Fibroblast of lung (primary cell): Measurements from ENCODE around the gene ITPK1. TPM values are rescaled to one million over a fixed set of nuclear protein-coding genes. Genes with fewer than 3 reads are reported as not detected.

Experiments
- DNase-seq, 2 donors: peaks; one replicate each; pipeline versions ENCODE4 v3.0.0 to v3.0.0-alpha.2; 2010; ENCODE audit warnings: low read depth in 2 of 2
- H2AFZ ChIP-seq: 2 replicates; pipeline ENCODE4 v1.5.1; 2012; ENCODE audit warnings: low read length, control low read depth, inconsistent platforms
- H3K27ac ChIP-seq: 2 replicates; pipeline ENCODE4 v1.5.1; 2011; ENCODE audit warnings: low read length, control low read depth; ENCODE audit not compliant: insufficient read depth
- H3K27me3 ChIP-seq: 2 replicates; pipeline ENCODE4 v1.5.1; 2011; ENCODE audit warnings: mild to moderate bottlenecking, low read length; ENCODE audit not compliant: control insufficient read depth, insufficient read depth
- H3K36me3 ChIP-seq: 2 replicates; pipeline ENCODE4 v1.5.1; 2011; ENCODE audit warnings: low read length; ENCODE audit not compliant: control insufficient read depth, insufficient read depth
- H3K4me1 ChIP-seq: 2 replicates; pipeline ENCODE4 v1.5.1; 2011; ENCODE audit warnings: low read length; ENCODE audit not compliant: control insufficient read depth, insufficient read depth; ENCODE audit errors: extremely low read depth
- H3K4me2 ChIP-seq: 2 replicates; pipeline ENCODE4 v1.5.1; 2011; ENCODE audit warnings: low read length, control low read depth; ENCODE audit not compliant: insufficient read depth; ENCODE audit errors: extremely low read depth
- H3K4me3 ChIP-seq, 4 experiments: fragments of 200-600 bp in 1 of 4; sonication (generic) in 1 of 4; replicated peaks in 1 of 4; 2 replicates each; pipeline ENCODE4 v1.5.1; 2011 to 2016; ENCODE audit warnings: low read length in 4 of 4, low read depth in 3 of 4, mild to moderate bottlenecking in 3 of 4, control low read depth in 2 of 4, inconsistent platforms in 1 of 4, mixed read lengths in 1 of 4; ENCODE audit not compliant: insufficient read depth in 1 of 4; ENCODE audit errors: control extremely low read depth in 1 of 4
- H3K79me2 ChIP-seq: 2 replicates; pipeline ENCODE4 v1.5.1; 2012; ENCODE audit warnings: mild to moderate bottlenecking, low read length, inconsistent platforms; ENCODE audit not compliant: control insufficient read depth, insufficient read depth
- H3K9ac ChIP-seq: 2 replicates; pipeline ENCODE4 v1.5.1; 2011; ENCODE audit warnings: mild to moderate bottlenecking, low read length, control low read depth; ENCODE audit not compliant: insufficient read depth
- H3K9me3 ChIP-seq: 2 replicates; pipeline ENCODE4 v1.5.1; 2012; ENCODE audit warnings: low read depth, low read length; ENCODE audit not compliant: control insufficient read depth, insufficient read depth
- H4K20me1 ChIP-seq: 2 replicates; pipeline ENCODE4 v1.5.1; 2011; ENCODE audit warnings: low read length; ENCODE audit not compliant: control insufficient read depth, insufficient read depth; ENCODE audit errors: extremely low read depth
- EZH2 ChIP-seq: IDR thresholded peaks from 2 replicates; pipeline ENCODE4 v1.5.1; 2012; ENCODE audit warnings: low read length, control low read depth, mild to moderate bottlenecking; ENCODE audit errors: missing control alignments
- polyA plus RNA-seq, 2 donors: library from polyadenylated mRNA; depleted of rRNA in 1 of 2; stranded (reverse) in 1 of 2; unstranded in 1 of 2; fragments of >200 nt; gene quantifications; 2 replicates each; pipeline ENCODE4 v1.2.1, GENCODE V29; 2011 to 2012; ENCODE audit warnings: missing spikeins in 1 of 2
- total RNA-seq: library from RNA; depleted of rRNA; stranded (reverse); fragments of >200 nt; gene quantifications from 2 replicates; pipeline ENCODE4 v1.2.1, GENCODE V29; 2014
- TF ChIP-seq, protein P1 (sequence below), 2 donors: IDR thresholded peaks in 1 of 2; conservative IDR thresholded peaks in 1 of 2; 1 replicate in 1 of 2; 2 replicates in 1 of 2; pipeline ENCODE4 v1.5.1; 2011 to 2012; ENCODE audit warnings: low read length in 2 of 2, control low read depth in 1 of 2, inconsistent platforms in 1 of 2, low read depth in 1 of 2, mild to moderate bottlenecking in 1 of 2

The ITPK1 gene
- total and polyA plus RNA-seq, 2 donors (not counting 1 experiment from before 2014, with no cell fraction given): 9.2 to 23.1 TPM

DNA sequence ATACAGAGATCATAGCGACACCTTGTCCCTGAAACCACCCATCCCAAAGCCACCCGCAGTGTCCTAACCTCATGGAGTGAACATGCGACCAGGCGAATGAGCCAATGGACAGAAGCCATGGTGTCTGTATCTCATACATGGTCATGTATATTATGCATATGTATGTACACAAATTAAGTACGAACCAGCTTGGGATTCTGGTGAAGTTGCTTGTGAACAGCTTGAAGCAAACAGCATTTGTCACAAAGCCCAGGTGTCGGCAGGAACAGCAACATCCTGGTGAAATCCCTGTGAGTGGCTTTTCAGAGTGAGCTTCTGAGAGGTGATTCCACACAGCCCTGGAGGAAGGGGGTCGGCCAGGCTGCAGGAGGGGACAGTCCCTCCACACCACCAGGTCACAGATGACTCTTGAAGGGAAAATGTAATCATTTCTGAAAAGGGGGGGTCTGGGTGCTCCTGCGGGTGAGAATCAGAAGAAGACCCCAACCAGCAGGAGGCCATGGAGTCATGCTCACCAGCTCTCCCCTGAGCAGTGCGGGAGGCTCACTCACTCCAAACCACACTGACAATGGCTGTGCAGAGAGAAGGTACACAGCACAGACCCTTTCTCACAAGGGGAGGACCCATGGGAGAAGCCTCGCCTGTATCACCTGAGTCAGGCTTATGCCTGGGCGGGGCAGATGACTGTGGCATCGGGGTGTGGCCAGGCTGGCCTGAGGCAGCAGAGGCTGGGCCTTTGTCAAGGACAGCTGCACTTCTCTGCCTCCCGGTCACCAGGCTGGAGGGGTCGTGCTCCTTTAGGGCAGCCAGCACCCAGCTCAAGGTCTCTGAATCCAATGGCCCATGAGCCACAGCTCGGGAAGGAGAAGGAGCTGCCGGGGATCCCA is 178.4 kb downstream of the ITPK1 start:
- H3K4me3 ChIP-seq: no peak overlapping the region
- no peaks in the 10 kb centered on the region for H3K27me3 ChIP-seq
- DNase-seq: no peak
- no peaks in the 10 kb centered on the region for H3K4me1 ChIP-seq
- H3K9ac ChIP-seq: no peak overlapping the region
- TF ChIP-seq, protein P1, sequence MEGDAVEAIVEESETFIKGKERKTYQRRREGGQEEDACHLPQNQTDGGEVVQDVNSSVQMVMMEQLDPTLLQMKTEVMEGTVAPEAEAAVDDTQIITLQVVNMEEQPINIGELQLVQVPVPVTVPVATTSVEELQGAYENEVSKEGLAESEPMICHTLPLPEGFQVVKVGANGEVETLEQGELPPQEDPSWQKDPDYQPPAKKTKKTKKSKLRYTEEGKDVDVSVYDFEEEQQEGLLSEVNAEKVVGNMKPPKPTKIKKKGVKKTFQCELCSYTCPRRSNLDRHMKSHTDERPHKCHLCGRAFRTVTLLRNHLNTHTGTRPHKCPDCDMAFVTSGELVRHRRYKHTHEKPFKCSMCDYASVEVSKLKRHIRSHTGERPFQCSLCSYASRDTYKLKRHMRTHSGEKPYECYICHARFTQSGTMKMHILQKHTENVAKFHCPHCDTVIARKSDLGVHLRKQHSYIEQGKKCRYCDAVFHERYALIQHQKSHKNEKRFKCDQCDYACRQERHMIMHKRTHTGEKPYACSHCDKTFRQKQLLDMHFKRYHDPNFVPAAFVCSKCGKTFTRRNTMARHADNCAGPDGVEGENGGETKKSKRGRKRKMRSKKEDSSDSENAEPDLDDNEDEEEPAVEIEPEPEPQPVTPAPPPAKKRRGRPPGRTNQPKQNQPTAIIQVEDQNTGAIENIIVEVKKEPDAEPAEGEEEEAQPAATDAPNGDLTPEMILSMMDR (conservative IDR thresholded peaks at IDR 0.05 in 1 of 2, IDR thresholded peaks at IDR 0.05 in 1 of 2; ENCODE audit: low read depth in 1 of 2, low read length in 2 of 2): no peak
- TF ChIP-seq EZH2: no peak
- H3K36me3 ChIP-seq: no peaks in the 10 kb centered on the region
- H3K79me2 ChIP-seq: no peaks in the 10 kb centered on the region
- H3K4me2 ChIP-seq: no peak overlapping the region
- no peak overlapping the region for H2AFZ ChIP-seq
- H4K20me1 ChIP-seq: no peaks in the 10 kb centered on the region
- H3K9me3 ChIP-seq: no peaks in the 10 kb centered on the region
- no peak overlapping the region for H3K27ac ChIP-seq

DNA sequence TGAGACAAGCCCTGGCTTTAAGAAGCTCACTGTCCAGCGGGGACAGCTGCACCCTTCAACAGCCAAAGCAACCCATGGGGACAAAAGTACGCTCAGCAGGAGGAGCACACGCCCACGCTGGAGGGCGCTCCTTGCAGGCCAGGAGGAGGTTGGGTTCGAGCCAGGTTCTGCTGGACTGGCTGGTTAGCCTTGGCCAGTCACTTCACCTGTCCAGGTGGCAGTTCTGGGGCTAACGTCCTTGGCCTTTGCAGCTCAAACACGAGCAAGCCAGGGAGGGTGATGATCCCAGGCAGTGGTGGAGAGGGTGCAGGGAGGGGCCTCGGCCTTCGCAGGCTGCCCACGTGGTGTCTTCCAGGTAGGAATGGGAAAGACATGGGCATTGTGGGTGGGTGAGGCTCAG is 179.6 kb downstream of the ITPK1 start:
- Histone ChIP-seq H3K4me2 (no peak overlapping the region), H3K36me3 (no peaks in the 10 kb centered on the region), H3K27me3 (no peaks in the 10 kb centered on the region), H2AFZ (no peak overlapping the region), H3K9me3 (no peaks in the 10 kb centered on the region), H3K9ac (no peak overlapping the region), H3K4me3 (no peak overlapping the region), H4K20me1 (no peaks in the 10 kb centered on the region), H3K4me1 (no peaks in the 10 kb centered on the region), H3K79me2 (no peaks in the 10 kb centered on the region), H3K27ac (no peak overlapping the region)
- no peak for TF ChIP-seq EZH2
- no peak for DNase-seq

GRCh38 chr14:92935446-92935845 is 180.3 kb downstream of the ITPK1 start:
- H3K27me3 ChIP-seq: no peaks in the 10 kb centered on the region
- no peak overlapping the region for H2AFZ ChIP-seq
- H3K9me3 ChIP-seq: no peaks in the 10 kb centered on the region
- H3K4me1 ChIP-seq: no peaks in the 10 kb centered on the region
- H3K4me3 ChIP-seq: no peak overlapping the region
- TF ChIP-seq, protein P1 (conservative IDR thresholded peaks at IDR 0.05 in 1 of 2, IDR thresholded peaks at IDR 0.05 in 1 of 2; ENCODE audit: low read depth in 1 of 2, low read length in 2 of 2): no peak
- TF ChIP-seq EZH2: no peak
- H3K79me2 ChIP-seq: no peaks in the 10 kb centered on the region
- DNase-seq: no peak
- no peak overlapping the region for H3K4me2 ChIP-seq
- H4K20me1 ChIP-seq: no peaks in the 10 kb centered on the region
- no peaks in the 10 kb centered on the region for H3K36me3 ChIP-seq
- H3K27ac ChIP-seq: no peak overlapping the region
- H3K9ac ChIP-seq: no peak overlapping the region
